H1 (cell line): ENCODE results near the gene PTS. TPM values are rescaled to one million over a fixed set of nuclear protein-coding genes. Genes with fewer than 3 reads are reported as not detected.

Experiments used
- ATF2 ChIP-seq: IDR thresholded peaks from 2 replicates; pipeline ENCODE4 v1.6.1; 2012; ENCODE audit warnings: low read length, inconsistent platforms
- E2F6 ChIP-seq: IDR thresholded peaks from 2 replicates; pipeline ENCODE4 v1.6.1; 2012; ENCODE audit warnings: inconsistent platforms
- EP300 ChIP-seq, 2 experiments: IDR thresholded peaks; 1 replicate in 1 of 2; 2 replicates in 1 of 2; pipeline ENCODE4 v1.6.1; 2011 to 2012; ENCODE audit warnings: low read depth in 2 of 2, low read length in 2 of 2, mild to moderate bottlenecking in 2 of 2, borderline replicate concordance in 1 of 2, inconsistent platforms in 1 of 2, moderate library complexity in 1 of 2
- GABPA ChIP-seq: IDR thresholded peaks from 2 replicates; pipeline ENCODE4 v1.6.1; 2011; ENCODE audit warnings: mild to moderate bottlenecking, low read length, moderate library complexity, borderline replicate concordance; ENCODE audit not compliant: insufficient read depth
- GTF2F1 ChIP-seq: IDR thresholded peaks from 2 replicates; pipeline ENCODE4 v1.6.1; 2012; ENCODE audit warnings: low read depth, low read length, improper control_type of control experiment, borderline replicate concordance
- JUND ChIP-seq: IDR thresholded peaks from 2 replicates; pipeline ENCODE4 v1.6.1; 2011; ENCODE audit warnings: mild to moderate bottlenecking, improper control_type of control experiment, low read length
- RNF2 ChIP-seq: fragments of 200-900, 300-1000 bp; sonication (generic); IDR thresholded peaks from 2 replicates; pipeline ENCODE4 v1.7.1; 2016; ENCODE audit warnings: borderline replicate concordance, low read depth, mild to moderate bottlenecking, antibody characterized with exemption, low read length; ENCODE audit not compliant: poor library complexity, severe bottlenecking; ENCODE audit errors: missing control alignments
- SP4 ChIP-seq: IDR thresholded peaks from 2 replicates; pipeline ENCODE4 v1.6.1; 2012; ENCODE audit warnings: low read length, inconsistent platforms
- SUZ12 ChIP-seq: fragments of 200-600 bp; sonication (generic); IDR thresholded peaks from 2 replicates; pipeline ENCODE4 v1.6.1; 2012; ENCODE audit warnings: mild to moderate bottlenecking, inconsistent platforms, low read length, moderate library complexity, mixed read lengths
- TBP ChIP-seq: IDR thresholded peaks from 2 replicates; pipeline ENCODE4 v1.6.1; 2011; ENCODE audit warnings: low read depth, low read length, improper control_type of control experiment
- USF2 ChIP-seq: IDR thresholded peaks from 2 replicates; pipeline ENCODE4 v1.6.1; 2011; ENCODE audit warnings: low read length, improper control_type of control experiment
- polyA plus RNA-seq, 7 experiments: library from polyadenylated mRNA; depleted of rRNA in 3 of 7; stranded (reverse) in 5 of 7; unstranded in 2 of 7; fragments of >200 nt in 5 of 7; fragments of 200-250 nt in 2 of 7; gene quantifications; 1 replicate in 5 of 7; 2 replicates in 1 of 7; 4 replicates in 1 of 7; pipeline versions ENCODE4 v1.2.1 to v1.2.3, GENCODE V29; 2011 to 2013; ENCODE audit warnings: missing spikeins in 2 of 7, mixed read lengths in 2 of 7
- total RNA-seq: library from RNA; stranded (reverse); fragmentation: NEBNext Ultra II Directional; extraction: Animal tissue kit (Norgen Biotek cat#: 25700); gene quantifications from 2 replicates; pipeline ENCODE4 v1.2.1, GENCODE V29; 2021

The PTS gene
- total and polyA plus RNA-seq, 2 of the 8 experiments (the other 6 are each of a cell fraction or from before 2014, with no cell fraction given) = 18.3 to 25.9 TPM

GRCh38 chr11:112219476-112220232, 6.6 kb upstream of the PTS start (continued):
- TF ChIP-seq ATF2 (no peak), GABPA (no peak), E2F6 (no peak), USF2 (no peak), EP300 (IDR thresholded peaks at IDR 0.05; ENCODE audit: borderline replicate concordance in 1 of 2, low read depth in 2 of 2, low read length in 2 of 2) (no peak), TBP (no peak), GTF2F1 (no peak), SUZ12 (no peak), RNF2 (no peak), SP4 (no peak), JUND (no peak)
